ENCODE data around the gene EMILIN3.

GRCh38 chr20:41408986-41409385 lies 42.4 kb upstream of the EMILIN3 start:
- no peak for TF ChIP-seq CTCF (conservative IDR thresholded peaks at IDR 0.05; ENCODE audit: low read depth, low read length)
- no peak for TF ChIP-seq POLR2A (IDR thresholded peaks at IDR 0.05; ENCODE audit: low read depth, low read length)
- TF ChIP-seq RCOR1 (IDR thresholded peaks at IDR 0.05; ENCODE audit: insufficient replicate concordance, low read length) = no peak
- TF ChIP-seq RFX5 (IDR thresholded peaks at IDR 0.05; ENCODE audit: low read depth, low read length) = no peak
- no peak for TF ChIP-seq MXI1 (IDR thresholded peaks at IDR 0.05; ENCODE audit: borderline replicate concordance, low read depth, low read length)
- TF ChIP-seq, protein P1, sequence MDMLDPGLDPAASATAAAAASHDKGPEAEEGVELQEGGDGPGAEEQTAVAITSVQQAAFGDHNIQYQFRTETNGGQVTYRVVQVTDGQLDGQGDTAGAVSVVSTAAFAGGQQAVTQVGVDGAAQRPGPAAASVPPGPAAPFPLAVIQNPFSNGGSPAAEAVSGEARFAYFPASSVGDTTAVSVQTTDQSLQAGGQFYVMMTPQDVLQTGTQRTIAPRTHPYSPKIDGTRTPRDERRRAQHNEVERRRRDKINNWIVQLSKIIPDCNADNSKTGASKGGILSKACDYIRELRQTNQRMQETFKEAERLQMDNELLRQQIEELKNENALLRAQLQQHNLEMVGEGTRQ (IDR thresholded peaks at IDR 0.05; ENCODE audit: low read depth, low read length) = no peak
- TF ChIP-seq NFE2L2 (IDR thresholded peaks at IDR 0.05; ENCODE audit: low read depth, low read length) = no peak
- TF ChIP-seq FOS (IDR thresholded peaks at IDR 0.05; ENCODE audit: low read depth, low read length) = no peak
- TF ChIP-seq RAD21 (IDR thresholded peaks at IDR 0.05; ENCODE audit: low read length) = no peak
- TF ChIP-seq MAFK (IDR thresholded peaks at IDR 0.05; ENCODE audit: low read depth, low read length) = no peak
- no peak for TF ChIP-seq MAZ (IDR thresholded peaks at IDR 0.05; ENCODE audit: borderline replicate concordance, low read depth, low read length)
- no peak for TF ChIP-seq BHLHE40 (IDR thresholded peaks at IDR 0.05; ENCODE audit: low read depth, low read length)

Measured in IMR-90 (cell line).